Loucy (cell line): ENCODE data around the gene ACOXL.

ENCODE experiments used
- CTCF ChIP-seq: fragments of 200-600 bp; sonication (generic); conservative IDR thresholded peaks from 2 replicates; pipeline ENCODE4 v1.5.1; 2014; ENCODE audit warnings: mild to moderate bottlenecking, antibody characterized with exemption, low read length
- EZH2phosphoT487 ChIP-seq: fragments of 200-600 bp; IDR thresholded peaks from 2 replicates; pipeline ENCODE4 v1.6.1; 2018; ENCODE audit warnings: antibody characterized with exemption, mild to moderate bottlenecking, moderate library complexity, borderline replicate concordance

DNA sequence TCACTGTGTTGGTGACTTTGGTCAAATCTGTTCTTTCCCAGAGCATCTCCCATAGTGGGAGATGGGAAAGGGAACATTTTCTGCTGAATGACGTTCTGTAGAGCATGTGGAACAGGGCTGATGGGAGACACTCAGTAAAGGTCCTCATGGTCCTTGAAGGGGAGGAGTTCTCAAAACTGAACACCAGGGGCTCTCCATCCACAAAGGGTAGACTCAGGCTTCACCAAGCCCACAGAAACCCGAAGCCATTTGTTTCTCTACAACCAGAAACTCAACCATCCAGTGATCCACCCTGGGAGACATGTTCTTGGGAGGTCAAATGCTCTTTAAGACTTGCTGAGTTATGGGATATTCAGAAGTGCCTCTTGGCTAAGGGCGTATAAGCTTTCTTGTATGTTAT is 131.8 kb downstream of the ACOXL start:
- TF ChIP-seq EZH2phosphoT487 (no peak), CTCF (peak; percentile 45)
